ENCODE measurements around the gene POTEF. TPM values are rescaled to one million over a fixed set of nuclear protein-coding genes. Genes with fewer than 3 reads are reported as not detected.
A peak's percentile ranks its signal among the peaks of the same experiment; 100 is the strongest.
"Not testable (repeated sequence)": the region's sequence is repeated elsewhere in the genome, so short reads cannot be mapped to it uniquely, and the experiment has no call there.

Gene POTEF
- 0.63 TPM for polyA plus RNA-seq (2013, experiment 1 of 2)
- 0.56 TPM for polyA plus RNA-seq (2013, experiment 2 of 2)

- not testable (repeated sequence) for H3K36me3 ChIP-seq (ENCODE audit: control insufficient read depth, insufficient read depth, low read length); H3K27ac ChIP-seq (ENCODE audit: low read depth, low read length, severe bottlenecking); H3K9me3 ChIP-seq (ENCODE audit: control insufficient read depth, low read length); H3K4me3 ChIP-seq (ENCODE audit: extremely low read depth, insufficient read depth, low read length, poor library complexity, severe bottlenecking); H3K4me1 ChIP-seq (ENCODE audit: control insufficient read depth, insufficient read depth, low read length, poor library complexity, severe bottlenecking)
- WGBS, 2 experiments (ENCODE audit: insufficient coverage in 2 of 2): 88 to 93% methylated on average over 4 to 7 of the region's 29 CpGs
Observed at GRCh38 chr2:130129120-130129829, at the start of gene POTEF. POTEF (minus strand) TSS chr2:130129222; CDS start chr2:130120515, 8,707 bp downstream.

- H3K36me3 ChIP-seq (ENCODE audit: control insufficient read depth, insufficient read depth, low read length): peaks cover 86% of the 10 kb centered on the region
- H3K9me3 ChIP-seq (ENCODE audit: control insufficient read depth, low read length); H3K27ac ChIP-seq (ENCODE audit: low read depth, low read length, severe bottlenecking); H3K4me1 ChIP-seq (ENCODE audit: control insufficient read depth, insufficient read depth, low read length, poor library complexity, severe bottlenecking); H3K4me3 ChIP-seq (ENCODE audit: extremely low read depth, insufficient read depth, low read length, poor library complexity, severe bottlenecking): not testable (repeated sequence)
- 95 to 96% methylated on average over 4 of the region's 5 CpGs for WGBS, 2 experiments (ENCODE audit: insufficient coverage in 2 of 2)
Observed at GRCh38 chr2:130174866-130175265, 45.8 kb upstream of the POTEF start.

- peaks cover 88% of the 10 kb centered on the region for H3K36me3 ChIP-seq (ENCODE audit: control insufficient read depth, insufficient read depth, low read length)
- H3K9me3 ChIP-seq (ENCODE audit: control insufficient read depth, low read length): no peaks in the 10 kb centered on the region
- no peak overlapping the region for H3K4me3 ChIP-seq (ENCODE audit: extremely low read depth, insufficient read depth, low read length, poor library complexity, severe bottlenecking)
- H3K27ac ChIP-seq (ENCODE audit: low read depth, low read length, severe bottlenecking): no peak overlapping the region
- 91 to 100% methylated on average over 2 to 4 of the region's 7 CpGs for WGBS, 2 experiments (ENCODE audit: insufficient coverage in 2 of 2)
- no peaks in the 10 kb centered on the region for H3K4me1 ChIP-seq (ENCODE audit: control insufficient read depth, insufficient read depth, low read length, poor library complexity, severe bottlenecking)
Observed at GRCh38 chr2:130169896-130170295, 40.9 kb upstream of the POTEF start.

- not testable (repeated sequence) for H3K4me1 ChIP-seq (ENCODE audit: control insufficient read depth, insufficient read depth, low read length, poor library complexity, severe bottlenecking); H3K9me3 ChIP-seq (ENCODE audit: control insufficient read depth, low read length); H3K27ac ChIP-seq (ENCODE audit: low read depth, low read length, severe bottlenecking); H3K4me3 ChIP-seq (ENCODE audit: extremely low read depth, insufficient read depth, low read length, poor library complexity, severe bottlenecking)
- WGBS, 2 experiments (ENCODE audit: insufficient coverage in 2 of 2): 100% methylated on average over 1 of the region's 3 CpGs; no CpG with 5 or more reads in 1 of the 2 experiments
- peaks cover 84% of the 10 kb centered on the region for H3K36me3 ChIP-seq (ENCODE audit: control insufficient read depth, insufficient read depth, low read length)
Observed at GRCh38 chr2:130169163-130169562, 40.1 kb upstream of the POTEF start.

GRCh38 chr2:130166611-130167010, 37.6 kb upstream of the POTEF start:
- 100% methylated on average over 1 of the region's 3 CpGs for WGBS, 2 experiments (ENCODE audit: insufficient coverage in 2 of 2)
- peaks cover 66% of the 10 kb centered on the region for H3K36me3 ChIP-seq (ENCODE audit: control insufficient read depth, insufficient read depth, low read length)
- H3K9me3 ChIP-seq (ENCODE audit: control insufficient read depth, low read length); H3K27ac ChIP-seq (ENCODE audit: low read depth, low read length, severe bottlenecking); H3K4me3 ChIP-seq (ENCODE audit: extremely low read depth, insufficient read depth, low read length, poor library complexity, severe bottlenecking); H3K4me1 ChIP-seq (ENCODE audit: control insufficient read depth, insufficient read depth, low read length, poor library complexity, severe bottlenecking): not testable (repeated sequence)

GRCh38 chr2:130165293-130166016, 36.4 kb upstream of the POTEF start:
- peaks cover 54% of the 10 kb centered on the region for H3K36me3 ChIP-seq (ENCODE audit: control insufficient read depth, insufficient read depth, low read length)
- H3K4me1 ChIP-seq (ENCODE audit: control insufficient read depth, insufficient read depth, low read length, poor library complexity, severe bottlenecking): peaks cover 11% of the 10 kb centered on the region
- H3K27ac ChIP-seq (ENCODE audit: low read depth, low read length, severe bottlenecking): no peak overlapping the region
- no peak overlapping the region for H3K4me3 ChIP-seq (ENCODE audit: extremely low read depth, insufficient read depth, low read length, poor library complexity, severe bottlenecking)
- no peaks in the 10 kb centered on the region for H3K9me3 ChIP-seq (ENCODE audit: control insufficient read depth, low read length)
- WGBS, 2 experiments (ENCODE audit: insufficient coverage in 2 of 2): 90 to 100% methylated on average over 3 to 4 of the region's 8 CpGs

GRCh38 chr2:130162968-130163367, 33.9 kb upstream of the POTEF start:
- Histone ChIP-seq H3K36me3 (ENCODE audit: control insufficient read depth, insufficient read depth, low read length) (peaks cover 55% of the 10 kb centered on the region), H3K4me3 (ENCODE audit: extremely low read depth, insufficient read depth, low read length, poor library complexity, severe bottlenecking) (no peak overlapping the region), H3K9me3 (ENCODE audit: control insufficient read depth, low read length) (no peaks in the 10 kb centered on the region), H3K4me1 (ENCODE audit: control insufficient read depth, insufficient read depth, low read length, poor library complexity, severe bottlenecking) (peaks cover 11% of the 10 kb centered on the region), H3K27ac (ENCODE audit: low read depth, low read length, severe bottlenecking) (no peak overlapping the region)
- WGBS, 2 experiments (ENCODE audit: insufficient coverage in 2 of 2): 96 to 100% methylated on average over 7 to 8 of the region's 9 CpGs

GRCh38 chr2:130162486-130162885, 33.5 kb upstream of the POTEF start:
- H3K36me3 ChIP-seq (ENCODE audit: control insufficient read depth, insufficient read depth, low read length): peaks cover 50% of the 10 kb centered on the region
- H3K27ac ChIP-seq (ENCODE audit: low read depth, low read length, severe bottlenecking); H3K9me3 ChIP-seq (ENCODE audit: control insufficient read depth, low read length); H3K4me3 ChIP-seq (ENCODE audit: extremely low read depth, insufficient read depth, low read length, poor library complexity, severe bottlenecking): not testable (repeated sequence)
- 88 to 94% methylated on average over 4 of the region's 7 CpGs for WGBS, 2 experiments (ENCODE audit: insufficient coverage in 2 of 2)
- H3K4me1 ChIP-seq (ENCODE audit: control insufficient read depth, insufficient read depth, low read length, poor library complexity, severe bottlenecking): peaks cover 11% of the 10 kb centered on the region

- H3K4me1 ChIP-seq (ENCODE audit: control insufficient read depth, insufficient read depth, low read length, poor library complexity, severe bottlenecking): peaks cover 11% of the 10 kb centered on the region
- peak overlapping the region; percentile 77 for H3K27ac ChIP-seq (ENCODE audit: low read depth, low read length, severe bottlenecking)
- not testable (repeated sequence) for H3K4me3 ChIP-seq (ENCODE audit: extremely low read depth, insufficient read depth, low read length, poor library complexity, severe bottlenecking); H3K9me3 ChIP-seq (ENCODE audit: control insufficient read depth, low read length)
- peaks cover 37% of the 10 kb centered on the region for H3K36me3 ChIP-seq (ENCODE audit: control insufficient read depth, insufficient read depth, low read length)
- 49 to 67% methylated on average over 13 to 21 of the region's 25 CpGs for WGBS, 2 experiments (ENCODE audit: insufficient coverage in 2 of 2)
Observed at GRCh38 chr2:130160838-130161705, 32.0 kb upstream of the POTEF start.

- Histone ChIP-seq H3K4me1 (ENCODE audit: control insufficient read depth, insufficient read depth, low read length, poor library complexity, severe bottlenecking) (peaks cover 11% of the 10 kb centered on the region), H3K27ac (ENCODE audit: low read depth, low read length, severe bottlenecking) (no peak overlapping the region), H3K4me3 (ENCODE audit: extremely low read depth, insufficient read depth, low read length, poor library complexity, severe bottlenecking) (no peak overlapping the region), H3K36me3 (ENCODE audit: control insufficient read depth, insufficient read depth, low read length) (peaks cover 35% of the 10 kb centered on the region), H3K9me3 (ENCODE audit: control insufficient read depth, low read length) (no peaks in the 10 kb centered on the region)
- 85 to 98% methylated on average over 4 to 6 of the region's 6 CpGs for WGBS, 2 experiments (ENCODE audit: insufficient coverage in 2 of 2)
Observed at GRCh38 chr2:130160131-130160530, 31.1 kb upstream of the POTEF start.

All from mesodermal cell (in vitro differentiated cells).